Lower lobe of right lung (tissue), 2 donors: ENCODE data around the gene TRIM15. TPM values are rescaled to one million over a fixed set of nuclear protein-coding genes. Genes with fewer than 3 reads are reported as not detected.

Source experiments
- ATAC-seq, 2 donors: fragments of 200-7000 bp; cut with Tn5 transposase; one replicate each; pipeline ENCODE4 v1.9.1; 2020 to 2022; ENCODE audit warnings: mild to moderate bottlenecking in 2 of 2, moderate library complexity in 2 of 2
- DNase-seq: peaks from one replicate; pipeline ENCODE4 v3.0.0-alpha.2; 2020
- H3K27ac ChIP-seq: fragments of 200-600 bp; one replicate; pipeline ENCODE4 v1.8.0; 2022
- H3K27me3 ChIP-seq: fragments of 200-600 bp; one replicate; pipeline ENCODE4 v1.8.0; 2022; ENCODE audit warnings: low read depth
- H3K36me3 ChIP-seq: fragments of 200-600 bp; one replicate; pipeline ENCODE4 v1.8.0; 2022; ENCODE audit warnings: mild to moderate bottlenecking
- H3K4me1 ChIP-seq: fragments of 200-600 bp; one replicate; pipeline ENCODE4 v1.8.0; 2022
- H3K4me3 ChIP-seq: fragments of 200-600 bp; one replicate; pipeline ENCODE4 v1.8.0; 2022; ENCODE audit warnings: mild to moderate bottlenecking
- H3K9me3 ChIP-seq: fragments of 200-600 bp; one replicate; pipeline ENCODE4 v1.8.0; 2022
- CTCF ChIP-seq: fragments of 200-600 bp; IDR thresholded peaks from one replicate; pipeline ENCODE4 v1.8.0; 2022; ENCODE audit warnings: antibody characterized with exemption, mild to moderate bottlenecking
- intact Hi-C: fragments of 100-400 bp; cut with DNase I; formaldehyde crosslinking; loops from one replicate; pipeline ENCODE4 v1.11.0; 2022
- total RNA-seq: library from RNA; stranded (reverse); fragmentation: NEBNext Ultra II Directional; extraction: Animal tissue kit (Norgen Biotek cat#: 25700); gene quantifications from one replicate; pipeline ENCODE4 v1.2.1, GENCODE V29; 2021
- donor health status: DM: no; HTN: yes; CAD: no; lungs with severe emphysema.

The TRIM15 gene
- total RNA-seq, 1 donor from 2014 or later, result not detected

DNA sequence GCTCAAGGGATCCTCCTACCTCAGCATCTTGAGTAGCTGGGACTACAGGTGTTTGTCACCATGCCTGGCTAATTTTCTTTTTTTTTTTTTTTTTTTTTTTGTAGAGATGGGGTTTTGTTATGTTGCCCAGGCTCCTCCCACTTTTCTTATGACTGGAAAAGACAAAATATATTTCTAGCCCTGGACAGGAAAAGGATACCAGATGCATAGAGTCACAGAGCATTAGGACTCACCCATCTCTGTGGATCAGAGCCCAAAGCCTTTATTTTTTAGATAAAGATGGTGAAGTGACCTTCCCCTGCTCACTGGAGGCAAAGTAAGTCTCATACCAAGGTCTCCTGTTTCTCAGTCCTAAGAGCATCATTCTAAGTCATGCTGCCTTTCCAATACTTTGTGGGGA is 5.8 kb upstream of the TRIM15 start:
- Histone ChIP-seq H3K4me3 (no peak overlapping the region), H3K4me1 (peaks cover 27% of the 10 kb centered on the region), H3K9me3 (no peaks in the 10 kb centered on the region), H3K27ac (no peak overlapping the region), H3K27me3 (no peaks in the 10 kb centered on the region), H3K36me3 (no peaks in the 10 kb centered on the region)
- no peak for DNase-seq
- no peak for ATAC-seq
- no peak for TF ChIP-seq CTCF
- intact Hi-C loops, result no loop called here

DNA sequence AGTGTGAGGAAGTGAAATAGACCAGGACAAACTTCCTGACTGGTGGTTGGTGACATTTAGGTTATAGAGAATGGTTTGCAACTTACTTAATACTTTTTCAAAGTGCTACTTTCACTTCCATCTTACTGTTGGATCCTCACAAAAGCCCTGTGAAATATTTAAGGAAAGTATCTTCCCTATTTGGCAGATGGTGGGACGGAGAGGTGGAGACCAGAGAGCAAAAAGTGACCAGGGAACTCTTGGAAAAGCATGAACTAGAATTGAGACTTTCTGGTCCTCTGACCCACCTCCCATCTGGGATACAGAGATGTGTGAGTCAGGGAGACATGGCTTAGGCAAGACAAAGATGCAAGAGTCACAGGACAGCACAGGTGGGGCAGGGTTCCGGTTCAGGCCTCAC is 5.3 kb upstream of the TRIM15 start:
- ATAC-seq (no peak), DNase-seq (no peak)
- no peak for TF ChIP-seq CTCF
- peaks cover 27% of the 10 kb centered on the region for H3K4me1 ChIP-seq
- intact Hi-C loops, result no loop called here
- no peak overlapping the region for H3K4me3 ChIP-seq
- H3K27me3 ChIP-seq, result no peaks in the 10 kb centered on the region
- no peaks in the 10 kb centered on the region for H3K36me3 ChIP-seq
- H3K27ac ChIP-seq, result no peak overlapping the region
- H3K9me3 ChIP-seq, result no peaks in the 10 kb centered on the region

DNA sequence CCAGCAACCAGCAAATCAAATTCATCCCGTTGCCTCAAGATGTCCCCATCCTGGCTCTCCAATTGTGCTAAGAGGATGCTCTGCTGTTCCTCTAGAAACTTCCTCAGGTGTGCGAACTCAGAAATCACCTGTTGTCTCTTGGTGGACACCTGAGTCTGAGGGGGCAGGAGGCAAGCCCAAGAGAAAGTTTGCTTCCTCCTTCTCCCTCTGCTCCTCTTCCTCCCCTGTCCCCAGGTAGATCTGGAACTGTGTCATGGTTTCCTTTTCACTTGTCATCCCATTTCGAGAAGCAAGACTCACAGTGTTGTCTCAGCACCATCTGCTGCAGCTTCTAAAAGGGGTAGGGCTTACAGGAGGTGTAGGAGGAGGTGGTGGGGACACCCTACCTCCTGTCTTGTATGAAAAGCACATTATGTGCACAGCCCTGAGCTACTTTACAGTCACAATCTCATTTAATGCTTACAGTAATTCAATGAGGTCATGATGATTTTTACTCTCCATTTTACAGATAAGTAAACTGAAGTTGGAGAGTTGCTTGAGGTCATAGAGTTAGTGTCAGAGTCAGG is 4.8 kb upstream of the TRIM15 start:
- H3K27ac ChIP-seq, result no peak overlapping the region
- no peaks in the 10 kb centered on the region for H3K27me3 ChIP-seq
- H3K36me3 ChIP-seq, result no peaks in the 10 kb centered on the region
- peaks cover 27% of the 10 kb centered on the region for H3K4me1 ChIP-seq
- intact Hi-C loops, result no loop called here
- no peaks in the 10 kb centered on the region for H3K9me3 ChIP-seq
- ATAC-seq, result no peak
- TF ChIP-seq CTCF, result no peak
- no peak for DNase-seq
- H3K4me3 ChIP-seq, result no peak overlapping the region

- H3K9me3 ChIP-seq, result no peaks in the 10 kb centered on the region
- intact Hi-C loops, result no loop called here
- H3K27me3 ChIP-seq, result no peaks in the 10 kb centered on the region
- TF ChIP-seq CTCF, result no peak
- H3K36me3 ChIP-seq, result no peaks in the 10 kb centered on the region
- no peak overlapping the region for H3K27ac ChIP-seq
- no peak overlapping the region for H3K4me3 ChIP-seq
- no peak for ATAC-seq
- peaks cover 27% of the 10 kb centered on the region for H3K4me1 ChIP-seq
- DNase-seq, result no peak
Observed at GRCh38 chr6:30160008-30160784, 3.1 kb upstream of the TRIM15 start.

- Histone ChIP-seq H3K27ac (no peak within 1 kb of the TSS), H3K36me3 (no peaks in the 10 kb centered on the region), H3K9me3 (no peaks in the 10 kb centered on the region), H3K4me1 (peaks cover 19% of the 10 kb centered on the region), H3K4me3 (no peak within 1 kb of the TSS), H3K27me3 (no peaks in the 10 kb centered on the region)
- TF ChIP-seq CTCF, result no peak
- intact Hi-C loops, result no loop called here
- ATAC-seq (no peak), DNase-seq (no peak)
Observed at GRCh38 chr6:30160785-30161531, 2.4 kb upstream of the TRIM15 start, which contains the start of gene TRIM10. Gene TRIM10 (minus strand): TSS chr6:30161211. CDS start chr6:30160858, 353 bp downstream.
